Neuronal stem cell (in vitro differentiated cells): Measurements from ENCODE around the gene TLR3.
"Not testable (repeated sequence)": the region's sequence is repeated elsewhere in the genome, so short reads cannot be mapped to it uniquely, and the experiment has no call there.

Source experiments
- DNase-seq: peaks from one replicate; pipeline ENCODE4 v3.0.0-alpha.2; 2013; ENCODE audit warnings: low spot score
- H2AFZ ChIP-seq: one replicate; pipeline ENCODE4 v1.6.1; 2013; ENCODE audit warnings: mild to moderate bottlenecking, low read length, inconsistent platforms
- H2AK5ac ChIP-seq: 2 replicates; pipeline ENCODE4 v1.6.1; 2013; ENCODE audit warnings: low read depth, mild to moderate bottlenecking, inconsistent platforms, low read length, moderate library complexity, mixed read lengths
- H2BK120ac ChIP-seq: 2 replicates; pipeline ENCODE4 v1.6.1; 2013; ENCODE audit warnings: low read depth, mild to moderate bottlenecking, inconsistent platforms, low read length, moderate library complexity, mixed read lengths
- H2BK12ac ChIP-seq: one replicate; pipeline ENCODE4 v1.6.1; 2013; ENCODE audit warnings: low read length, inconsistent platforms
- H2BK15ac ChIP-seq: 2 replicates; pipeline ENCODE4 v1.6.1; 2013; ENCODE audit warnings: mild to moderate bottlenecking, low read length, inconsistent platforms, mixed read lengths
- H2BK5ac ChIP-seq: one replicate; pipeline ENCODE4 v1.6.1; 2013; ENCODE audit warnings: inconsistent platforms, mild to moderate bottlenecking, low read length, moderate library complexity
- H3K14ac ChIP-seq: one replicate; pipeline ENCODE4 v1.6.1; 2013; ENCODE audit warnings: low read length, inconsistent platforms
- H3K18ac ChIP-seq: 2 replicates; pipeline ENCODE4 v1.6.1; 2013; ENCODE audit warnings: low read length, inconsistent platforms
- H3K23ac ChIP-seq: 2 replicates; pipeline ENCODE4 v1.6.1; 2013; ENCODE audit warnings: low read depth, mild to moderate bottlenecking, mixed read lengths, low read length, inconsistent platforms; ENCODE audit not compliant: poor library complexity
- H3K27ac ChIP-seq: replicated peaks from 3 replicates; pipeline ENCODE4 v1.5.1; 2013; ENCODE audit warnings: low read length, inconsistent platforms
- H3K27me3 ChIP-seq, 3 experiments: 2 replicates each; pipeline ENCODE4 v1.6.1; 2013; ENCODE audit warnings: low read length in 3 of 3, mild to moderate bottlenecking in 2 of 3, inconsistent platforms in 1 of 3, low read depth in 1 of 3, mixed read lengths in 1 of 3, moderate library complexity in 1 of 3; ENCODE audit not compliant: control insufficient read depth in 3 of 3, insufficient read depth in 3 of 3
- H3K36me3 ChIP-seq, 2 donors: replicated peaks in 1 of 2; 2 replicates each; pipeline ENCODE4 v1.6.1; 2013; ENCODE audit warnings: low read length in 2 of 2; ENCODE audit not compliant: control insufficient read depth in 2 of 2, insufficient read depth in 2 of 2
- H3K4ac ChIP-seq: 2 replicates; pipeline ENCODE4 v1.6.1; 2013; ENCODE audit warnings: inconsistent platforms, mild to moderate bottlenecking, low read length, moderate library complexity
- H3K4me1 ChIP-seq, 2 donors: 1 replicate in 1 of 2; 2 replicates in 1 of 2; pipeline ENCODE4 v1.6.1; 2013; ENCODE audit warnings: low read length in 2 of 2, low read depth in 1 of 2; ENCODE audit not compliant: control insufficient read depth in 2 of 2, insufficient read depth in 1 of 2
- H3K4me2 ChIP-seq: one replicate; pipeline ENCODE4 v1.6.1; 2013; ENCODE audit warnings: mild to moderate bottlenecking, low read length, inconsistent platforms; ENCODE audit not compliant: insufficient read depth, poor library complexity, severe bottlenecking
- H3K4me3 ChIP-seq, 2 donors: 2 replicates each; pipeline ENCODE4 v1.5.1; 2013; ENCODE audit warnings: low read length in 2 of 2, mild to moderate bottlenecking in 2 of 2, inconsistent platforms in 1 of 2, moderate library complexity in 1 of 2
- H3K79me1 ChIP-seq: one replicate; pipeline ENCODE4 v1.6.1; 2013; ENCODE audit warnings: low read depth, mild to moderate bottlenecking, inconsistent platforms, low read length, moderate library complexity
- H3K9ac ChIP-seq: one replicate; pipeline ENCODE4 v1.6.1; 2013; ENCODE audit warnings: mild to moderate bottlenecking, low read depth, low read length, inconsistent platforms; ENCODE audit not compliant: poor library complexity
- H3K9me3 ChIP-seq, 2 donors: replicated peaks in 1 of 2; 2 replicates each; pipeline versions ENCODE3 to v1.6.1; 2013; ENCODE audit warnings: low read length in 2 of 2, mild to moderate bottlenecking in 2 of 2, inconsistent platforms in 1 of 2, low read depth in 1 of 2, mixed read lengths in 1 of 2, moderate library complexity in 1 of 2; ENCODE audit not compliant: control insufficient read depth in 2 of 2, insufficient read depth in 1 of 2
- H4K8ac ChIP-seq: one replicate; pipeline ENCODE4 v1.6.1; 2013; ENCODE audit warnings: low read depth, mild to moderate bottlenecking, inconsistent platforms, low read length, moderate library complexity
- H4K91ac ChIP-seq: one replicate; pipeline ENCODE4 v1.6.1; 2013; ENCODE audit warnings: low read length, low read depth, mild to moderate bottlenecking, inconsistent platforms; ENCODE audit not compliant: poor library complexity
- WGBS, 2 donors: extraction: QIAGEN DNeasy Blood & Tissue Kit; methylation state at CpG; one replicate each; pipeline ENCODE4 v1.1.7; 2013; ENCODE audit warnings: missing lambda C conversion rate in 2 of 2, mixed read lengths in 1 of 2; ENCODE audit not compliant: insufficient read length in 2 of 2, insufficient replicate concordance in 1 of 2; ENCODE audit errors: extremely low coverage in 2 of 2; 5-methylcytosine and 5-hydroxymethylcytosine counted together

Gene TLR3

DNA sequence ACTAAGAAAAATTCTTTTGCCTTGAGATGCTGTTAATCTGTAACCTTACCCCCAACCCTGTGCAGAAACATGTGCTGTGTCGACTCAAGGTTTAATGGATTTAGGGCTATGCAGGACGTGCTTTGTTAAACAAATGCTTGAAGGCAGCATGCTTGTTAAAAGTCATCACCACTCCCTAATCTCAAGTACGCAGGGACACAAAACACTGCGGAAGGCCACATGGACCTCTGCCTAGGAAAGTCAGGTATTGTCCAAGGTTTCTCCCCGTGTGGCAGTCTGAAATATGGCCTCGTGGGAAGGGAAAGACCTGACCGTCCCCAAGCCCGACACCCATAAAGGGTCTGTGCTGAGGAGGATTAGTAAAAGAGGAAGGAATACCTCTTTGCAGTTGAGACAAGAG, 18.8 kb upstream of the TLR3 start:
- H2BK12ac ChIP-seq, H3K23ac ChIP-seq, H2AK5ac ChIP-seq, DNase-seq, H2BK5ac ChIP-seq, H4K8ac ChIP-seq, H4K91ac ChIP-seq, H3K9ac ChIP-seq, H3K14ac ChIP-seq, H2AFZ ChIP-seq, H2BK120ac ChIP-seq, H3K4me3 ChIP-seq, H3K27me3 ChIP-seq, H3K4me2 ChIP-seq, H3K27ac ChIP-seq, H3K36me3 ChIP-seq, H3K79me1 ChIP-seq, H3K4ac ChIP-seq, H3K4me1 ChIP-seq, H3K9me3 ChIP-seq, H3K18ac ChIP-seq, H2BK15ac ChIP-seq: not testable (repeated sequence)
- no CpG with 5 or more reads among the region's 8 CpGs for WGBS, 2 donors

DNA sequence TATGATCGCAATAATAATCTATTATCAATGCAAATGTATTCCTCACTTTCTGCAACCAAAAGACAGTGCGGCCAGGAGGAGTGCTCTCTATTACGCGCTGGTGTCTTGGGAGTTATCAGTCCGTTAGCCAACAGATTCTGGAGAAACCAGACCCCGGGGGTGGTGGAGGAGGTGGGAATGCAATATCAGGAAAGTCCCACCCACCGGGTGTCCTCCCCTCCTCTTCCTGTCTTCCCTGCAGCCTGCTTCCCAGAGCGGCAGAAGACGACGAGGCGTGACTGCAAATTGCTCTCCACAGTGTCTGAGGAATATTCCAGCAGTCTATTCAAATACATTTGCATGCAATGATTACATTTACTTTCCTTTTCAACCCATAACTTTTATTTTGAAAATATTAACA, 17.9 kb upstream of the TLR3 start:
- Histone ChIP-seq H2AFZ (no peak overlapping the region), H2BK5ac (no peak overlapping the region), H3K79me1 (no peaks in the 10 kb centered on the region), H3K9me3 (peaks cover 0 to 2% of the 10 kb centered on the region in 2 donors), H4K91ac (no peak overlapping the region), H2BK12ac (no peak overlapping the region), H2BK120ac (no peak overlapping the region), H3K27me3 (no peaks in the 10 kb centered on the region), H3K23ac (no peak overlapping the region), H3K36me3 (no peaks in the 10 kb centered on the region), H3K4ac (no peak overlapping the region), H3K27ac (no peak overlapping the region), H2AK5ac (no peak overlapping the region), H4K8ac (no peak overlapping the region), H3K4me1 (no peaks in the 10 kb centered on the region), H3K9ac (no peak overlapping the region), H2BK15ac (no peak overlapping the region), H3K14ac (no peak overlapping the region), H3K4me2 (no peak overlapping the region), H3K18ac (no peak overlapping the region), H3K4me3 (no peak overlapping the region)
- no CpG with 5 or more reads among the region's 11 CpGs for WGBS, 2 donors
- no peak for DNase-seq

DNA sequence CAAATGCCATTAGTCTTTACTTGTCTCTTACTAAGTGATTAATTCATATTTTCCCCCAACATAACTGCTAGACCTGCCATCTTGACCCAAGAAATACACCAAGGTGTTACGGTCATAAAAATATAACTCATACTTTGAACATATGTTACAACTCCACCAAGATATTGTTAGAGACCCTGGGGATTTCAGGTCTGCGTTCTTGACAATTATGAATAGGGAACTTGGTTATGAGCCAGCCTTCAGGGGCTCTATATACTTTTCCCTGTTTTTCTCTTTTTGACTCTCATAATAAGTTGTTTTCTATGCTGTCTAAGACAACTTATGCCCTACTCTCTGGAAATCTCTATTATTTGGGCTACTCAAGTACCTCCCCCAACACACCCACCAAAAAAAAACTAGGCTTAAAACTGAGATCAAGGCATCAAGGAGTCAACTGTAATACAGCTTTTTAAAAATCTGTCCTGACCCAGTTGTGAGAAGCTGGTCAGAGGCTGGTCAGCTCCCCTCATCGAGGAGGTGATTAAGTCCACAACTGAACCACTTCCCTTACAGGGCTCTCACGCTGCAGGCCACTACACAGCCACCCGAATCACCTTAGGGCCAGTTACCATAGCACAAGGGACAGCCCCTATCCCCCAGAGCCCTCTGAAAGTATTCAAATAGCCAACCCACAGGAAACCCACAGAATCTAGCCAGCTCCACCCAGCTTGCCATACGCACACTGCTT, 10.5 kb upstream of the TLR3 start:
- Histone ChIP-seq H2BK15ac (no peak overlapping the region), H2BK120ac (no peak overlapping the region), H3K14ac (no peak overlapping the region), H3K4me1 (no peaks in the 10 kb centered on the region), H3K9ac (no peak overlapping the region), H3K79me1 (no peaks in the 10 kb centered on the region), H3K23ac (no peak overlapping the region), H3K36me3 (no peaks in the 10 kb centered on the region), H4K8ac (no peak overlapping the region), H3K4me3 (no peak overlapping the region), H3K9me3 (peaks cover 0 to 9% of the 10 kb centered on the region in 2 donors), H2AK5ac (no peak overlapping the region), H2BK12ac (no peak overlapping the region), H2AFZ (no peak overlapping the region), H3K4ac (no peak overlapping the region), H3K27me3 (peaks cover 0 to 2% (median 0%) of the 10 kb centered on the region in 3 experiments), H4K91ac (no peak overlapping the region), H2BK5ac (no peak overlapping the region), H3K18ac (no peak overlapping the region), H3K27ac (no peak overlapping the region), H3K4me2 (no peak overlapping the region)
- no peak for DNase-seq
- WGBS, 2 donors = no CpG with 5 or more reads among the region's 6 CpGs

DNA sequence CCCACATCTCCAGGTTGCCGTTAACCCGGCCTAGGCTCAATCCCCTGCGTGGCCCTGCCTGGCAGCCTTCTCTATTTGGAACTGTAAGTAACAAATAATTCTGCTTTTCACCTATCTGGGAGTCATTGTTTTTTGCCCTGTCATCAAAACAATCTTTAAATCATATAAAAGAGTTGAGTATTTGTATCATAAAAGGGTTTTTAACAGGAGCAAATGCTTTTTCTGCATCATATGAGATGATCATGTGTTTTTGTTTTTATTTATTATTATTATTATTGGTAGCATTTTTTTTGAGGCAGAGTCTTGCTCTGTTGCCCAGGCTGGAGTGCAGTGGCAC, 10.0 kb upstream of the TLR3 start:
- H3K36me3 ChIP-seq = no peaks in the 10 kb centered on the region
- no peak overlapping the region for H2BK5ac ChIP-seq
- H2BK120ac ChIP-seq = no peak overlapping the region
- H4K91ac ChIP-seq = no peak overlapping the region
- H2AK5ac ChIP-seq = no peak overlapping the region
- no peak overlapping the region for H3K18ac ChIP-seq
- no peak overlapping the region for H2BK12ac ChIP-seq
- peaks cover 0 to 9% of the 10 kb centered on the region in 2 donors for H3K9me3 ChIP-seq
- H3K4me3 ChIP-seq = no peak overlapping the region
- no peak overlapping the region for H3K23ac ChIP-seq
- no peak overlapping the region for H3K4ac ChIP-seq
- H3K4me1 ChIP-seq = no peaks in the 10 kb centered on the region
- no peak overlapping the region for H2AFZ ChIP-seq
- H4K8ac ChIP-seq = no peak overlapping the region
- WGBS, 2 donors = no CpG with 5 or more reads among the region's 3 CpGs
- no peak overlapping the region for H3K9ac ChIP-seq
- H3K27me3 ChIP-seq = peaks cover 0 to 2% (median 0%) of the 10 kb centered on the region in 3 experiments
- H3K4me2 ChIP-seq = no peak overlapping the region
- no peak overlapping the region for H2BK15ac ChIP-seq
- no peak overlapping the region for H3K14ac ChIP-seq
- H3K79me1 ChIP-seq = no peaks in the 10 kb centered on the region
- DNase-seq = no peak
- H3K27ac ChIP-seq = no peak overlapping the region
